Measurements from ENCODE around the gene CD46.

Gene CD46

DNA sequence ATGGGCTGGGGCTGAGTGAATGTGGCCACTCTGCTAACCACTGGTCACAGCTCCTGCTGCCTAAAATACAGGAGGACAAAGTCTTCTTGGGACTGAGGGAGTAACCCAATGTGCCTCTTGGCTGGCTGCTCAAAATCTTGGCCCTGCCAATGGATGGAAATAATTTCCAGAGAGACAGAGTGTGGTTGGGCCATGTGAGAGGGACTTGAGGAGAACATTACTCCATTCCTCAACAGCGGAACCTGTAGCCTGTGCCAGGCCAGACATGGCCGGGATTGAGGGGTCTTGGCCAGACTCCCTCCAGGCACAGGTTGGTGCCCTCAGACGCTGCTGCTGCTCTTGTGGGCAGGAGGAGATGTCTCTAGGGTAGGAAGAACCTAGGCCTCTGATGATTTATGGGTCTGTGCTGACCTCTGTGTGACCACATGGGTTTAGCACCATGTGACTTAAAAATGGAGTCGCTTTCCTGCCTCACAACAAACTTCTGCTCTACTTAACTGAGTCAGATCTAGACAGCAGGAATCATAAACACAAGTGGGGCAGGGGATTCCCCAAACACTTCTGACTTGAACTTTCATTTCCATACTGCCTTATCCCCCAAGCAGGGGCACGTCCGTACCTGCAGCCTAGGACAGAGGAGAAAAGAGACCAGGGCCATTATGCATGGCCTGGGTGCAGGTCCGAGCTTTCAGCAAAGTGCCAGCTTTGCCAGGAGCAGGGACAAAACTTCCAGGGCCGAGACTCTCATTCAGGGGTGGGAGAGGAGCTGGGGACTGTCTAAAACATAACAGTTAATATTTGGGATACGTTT is 79.9 kb downstream of the CD46 start:
- DNase-seq = peak in 1 of 2 donors; percentile 20

DNA sequence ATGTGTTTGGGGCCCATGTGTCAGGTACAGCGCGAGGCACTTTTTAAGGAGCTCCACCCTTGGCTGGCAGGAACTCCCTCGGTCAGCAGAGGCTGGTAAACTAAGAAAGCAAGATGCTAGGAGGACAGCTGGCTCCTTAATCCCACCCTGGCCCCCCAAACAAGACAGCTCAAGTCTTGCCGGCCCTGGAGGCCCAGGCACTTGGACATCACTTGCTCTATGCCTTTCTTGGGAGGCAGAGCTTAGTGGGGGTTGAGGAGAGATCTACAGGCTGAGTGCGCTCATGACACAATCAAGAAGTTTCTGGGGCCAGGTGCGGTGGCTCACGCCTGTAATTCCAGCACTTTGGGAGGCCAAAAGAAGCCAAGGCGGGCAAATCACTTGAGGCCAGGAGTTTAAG is 80.9 kb downstream of the CD46 start:
- no peak for DNase-seq

DNA sequence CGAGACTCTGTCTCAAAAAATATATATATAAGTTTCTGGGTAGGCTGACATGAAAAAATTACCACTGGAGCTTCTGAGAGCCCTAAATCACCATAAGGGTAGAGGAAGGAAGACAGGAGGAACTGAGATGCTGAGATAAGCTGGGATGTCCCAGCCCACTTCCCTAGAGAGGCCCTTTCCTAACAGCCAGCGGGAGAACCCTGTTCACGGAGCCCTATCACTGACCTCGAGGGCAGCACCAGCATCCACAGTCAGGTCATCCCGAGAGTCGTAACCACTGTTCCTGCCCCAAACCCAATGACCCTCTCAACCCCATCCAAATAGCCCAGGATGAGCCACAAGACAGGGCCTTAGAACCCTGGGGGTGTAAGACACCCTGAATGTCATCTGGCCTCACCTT is 81.5 kb downstream of the CD46 start:
- peak in 1 of 2 donors; percentile 61 for DNase-seq

DNA sequence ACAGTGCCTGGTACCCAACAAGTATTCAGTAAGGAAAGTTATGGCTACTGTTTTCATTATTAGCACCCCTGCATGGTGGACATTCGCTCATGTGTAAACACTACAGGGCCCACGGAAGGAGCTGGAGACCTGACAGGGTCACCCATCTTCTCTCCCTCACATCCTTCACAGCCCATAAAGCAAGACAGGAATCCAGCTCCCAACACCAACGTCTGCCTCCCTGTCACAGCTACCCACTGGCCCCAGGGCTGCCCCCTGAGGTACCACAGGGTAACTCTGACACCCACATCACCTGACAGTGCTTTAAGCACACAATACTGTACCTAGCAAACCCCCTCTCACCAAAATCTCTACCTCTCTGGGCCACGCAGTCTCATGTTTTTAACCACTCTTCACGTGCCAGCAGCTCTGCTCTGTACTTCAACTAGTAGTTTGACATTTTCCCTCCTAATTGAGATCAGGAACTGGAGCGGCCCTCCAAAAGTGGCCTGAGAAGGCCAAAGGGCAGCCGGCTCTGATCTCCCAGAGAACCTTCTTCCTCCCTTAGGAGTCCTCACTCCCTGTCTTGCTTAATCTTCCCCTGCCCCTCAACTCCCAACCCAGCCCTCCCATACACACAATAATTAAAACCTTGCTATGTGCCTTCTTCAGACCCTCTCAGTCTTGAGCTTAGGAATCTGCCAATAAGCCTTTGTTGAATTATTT is 82.3 kb downstream of the CD46 start:
- DNase-seq = no peak

DNA sequence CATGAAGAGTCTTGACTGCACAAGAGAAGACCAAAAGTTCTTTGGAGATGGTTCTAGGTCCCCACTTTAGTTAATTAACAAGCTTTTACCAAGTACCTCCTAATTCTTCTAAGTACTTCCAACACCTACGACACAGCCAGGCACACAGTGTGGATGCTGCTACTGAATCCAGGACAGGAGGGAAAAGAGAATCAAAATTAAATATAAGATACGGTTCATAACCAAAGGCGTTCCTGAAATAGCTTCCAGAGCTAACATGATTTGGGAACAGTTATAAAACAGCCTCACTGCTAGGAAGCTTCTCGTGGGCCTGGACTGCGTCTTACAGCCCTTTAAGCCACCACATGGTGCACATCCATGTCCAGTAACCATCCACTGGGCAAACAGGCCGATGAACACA is 84.1 kb downstream of the CD46 start:
- no peak for DNase-seq

DNA sequence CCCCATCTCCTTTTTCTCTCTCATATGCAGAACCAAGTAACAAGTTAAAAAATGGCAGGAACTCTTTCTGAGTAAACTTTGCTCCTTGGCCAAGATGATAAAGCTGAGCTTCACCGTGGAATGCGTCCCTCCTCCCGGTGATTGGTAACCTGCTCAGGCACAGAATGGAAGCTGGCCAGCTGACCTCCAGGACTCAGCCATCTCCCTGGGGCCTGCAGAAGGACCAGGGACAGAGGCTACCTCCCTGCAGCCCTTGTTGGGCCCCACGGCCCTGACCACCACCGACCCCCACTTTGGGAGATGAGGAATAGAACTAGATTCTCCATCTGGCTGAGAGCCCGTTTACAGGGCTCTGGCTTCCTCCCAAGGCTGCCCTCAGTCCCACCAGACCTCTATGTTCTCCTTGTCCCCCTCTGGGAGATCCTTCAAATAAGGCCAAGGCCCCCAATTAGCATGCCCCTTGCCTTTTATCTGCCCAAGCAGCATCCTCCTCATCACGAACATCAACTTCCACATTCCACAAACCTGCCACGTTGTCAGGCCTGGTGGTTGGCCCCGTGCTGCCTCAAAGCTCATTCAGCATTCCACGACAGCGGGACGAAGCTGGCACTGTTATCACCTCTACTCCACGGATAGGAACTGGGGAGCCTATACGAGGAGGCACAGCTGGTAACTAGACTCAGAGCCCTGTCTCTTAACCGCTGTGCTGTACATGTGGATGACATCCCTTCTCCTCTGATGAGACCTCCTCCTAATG is 84.9 kb downstream of the CD46 start:
- no peak for DNase-seq

DNA sequence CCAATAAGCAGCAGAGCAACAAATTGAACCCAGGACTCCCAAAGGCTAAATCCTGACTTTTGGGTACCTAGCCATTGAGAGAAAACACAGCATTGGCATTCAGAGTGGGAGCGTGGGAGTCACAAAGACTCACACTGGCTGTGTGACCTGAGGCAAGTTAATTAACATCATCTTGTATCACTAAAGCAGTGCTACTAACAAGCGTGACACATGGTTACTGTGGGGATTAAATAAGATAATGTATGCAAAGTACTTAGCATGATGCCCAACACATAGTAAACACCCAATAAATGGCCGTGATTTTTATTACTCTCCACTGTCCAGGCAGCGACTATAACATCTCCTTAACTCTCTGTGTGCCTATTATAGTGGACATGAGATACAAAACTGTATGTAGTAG is 85.8 kb downstream of the CD46 start:
- DNase-seq = no peak

DNA sequence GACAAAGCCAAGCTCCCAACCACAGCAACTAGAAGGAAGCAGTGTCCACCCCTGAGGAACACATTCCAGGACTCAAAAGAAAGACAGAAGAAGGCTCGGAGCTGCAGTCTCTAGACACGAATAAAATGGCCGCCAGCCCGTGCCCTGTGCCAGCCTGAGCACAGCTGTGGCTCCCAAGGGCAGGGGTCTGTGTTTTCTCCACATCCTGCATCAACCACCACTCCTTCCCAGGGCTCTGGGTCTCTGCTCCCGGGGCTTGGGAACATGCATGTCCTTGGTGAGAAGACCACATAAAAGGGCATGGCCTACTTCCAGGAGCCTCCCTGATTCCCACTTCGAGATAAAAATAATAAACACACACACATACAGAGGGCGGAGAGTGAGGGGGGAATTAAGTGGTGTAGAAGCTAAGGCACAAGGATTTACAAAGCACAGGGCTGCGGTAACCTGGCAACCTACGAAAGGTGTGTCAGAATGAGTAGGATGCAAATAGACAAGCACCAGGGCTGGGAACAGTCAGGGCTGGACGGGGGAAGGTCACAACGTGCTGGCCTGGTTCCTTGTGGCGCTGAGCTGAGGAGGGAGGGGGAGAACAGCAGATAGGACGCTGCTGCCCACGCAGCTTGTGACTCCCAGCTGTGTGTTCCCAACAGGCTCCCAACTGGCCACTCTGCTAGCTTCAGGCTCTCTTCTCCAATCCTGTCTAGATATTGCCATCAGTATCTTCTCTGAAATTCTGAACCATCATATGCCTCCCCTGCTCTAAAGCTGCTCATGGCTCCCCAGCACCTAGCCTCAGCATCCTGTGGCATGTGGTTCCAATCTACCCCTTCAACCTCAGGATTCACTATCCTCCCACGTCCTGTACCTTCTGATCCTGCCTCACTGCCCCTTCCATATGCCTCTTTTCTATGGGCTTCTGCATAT is 86.6 kb downstream of the CD46 start:
- DNase-seq = no peak

DNA sequence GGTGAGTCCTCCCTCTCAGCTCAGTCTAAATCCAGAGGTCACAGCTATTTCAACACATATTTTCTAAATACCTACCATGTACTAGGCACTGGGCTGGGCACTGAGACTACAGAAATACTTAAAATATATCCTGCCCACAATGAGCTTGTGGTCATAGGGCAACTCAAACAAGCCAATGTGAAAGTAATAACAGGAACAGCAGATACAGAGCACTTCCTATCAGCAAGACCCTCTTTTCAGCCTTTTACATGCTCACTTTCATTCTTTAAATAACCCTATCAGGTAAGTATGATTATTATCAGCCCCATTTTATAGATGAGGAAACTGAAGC is 87.2 kb downstream of the CD46 start:
- DNase-seq = no peak

DNA sequence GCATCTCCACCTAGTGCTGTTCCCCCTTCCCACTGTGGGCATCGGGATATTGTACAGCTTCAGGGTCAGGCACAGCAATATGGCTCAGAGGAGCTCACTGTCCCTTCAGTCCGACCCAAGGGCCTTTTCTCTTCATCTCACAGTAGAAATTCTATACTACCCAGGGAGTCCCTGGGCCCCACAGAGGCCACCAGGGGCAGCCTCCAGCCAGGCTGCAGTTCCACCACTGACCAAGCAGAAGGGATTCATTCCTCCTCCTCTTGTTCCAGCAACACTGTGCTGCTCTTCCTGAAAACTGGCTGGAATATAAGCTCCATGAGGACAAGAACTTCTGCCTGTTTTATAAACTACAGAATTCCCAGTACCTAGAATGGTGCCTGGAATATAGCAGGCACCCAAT is 88.5 kb downstream of the CD46 start:
- no peak for DNase-seq

DNA sequence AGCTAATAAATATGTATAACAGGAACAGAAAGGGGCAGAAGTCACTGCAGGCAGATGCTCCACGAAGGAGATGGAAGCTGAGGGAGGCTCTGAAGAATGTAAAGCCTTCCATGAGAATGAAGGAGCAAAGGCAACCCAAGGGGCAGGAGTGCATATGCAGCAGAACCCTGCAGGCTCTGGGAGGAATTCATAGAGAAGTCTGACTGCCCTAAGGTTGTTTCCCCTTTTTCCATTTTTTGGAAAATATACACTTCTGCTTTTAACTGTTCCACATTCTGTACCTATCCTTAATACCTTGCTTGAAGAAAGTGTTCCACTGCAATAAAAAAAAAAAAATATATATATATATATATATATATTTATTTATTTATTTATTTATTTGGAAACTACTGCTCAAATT is 89.4 kb downstream of the CD46 start:
- DNase-seq = peak in 1 of 2 donors; percentile 5

DNA sequence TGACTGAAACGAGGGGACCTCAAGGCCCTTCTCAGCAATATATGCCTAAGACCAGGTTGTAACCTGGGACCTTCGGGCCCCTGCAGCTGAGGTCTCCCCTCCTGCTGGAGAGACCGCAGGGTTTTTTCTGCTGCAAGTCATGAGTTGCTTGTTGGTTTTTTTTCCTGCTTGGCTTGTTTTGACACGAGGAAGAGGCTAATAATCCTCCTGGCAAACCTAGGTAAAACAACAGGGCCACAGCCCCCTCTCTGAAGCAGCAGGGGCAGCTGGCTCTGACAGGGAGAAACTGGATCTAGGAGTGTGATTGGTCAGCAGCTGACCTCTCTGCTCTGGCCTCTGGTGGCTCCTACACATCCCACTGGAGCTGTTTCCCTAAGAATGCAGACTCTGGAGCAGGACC is 90.0 kb downstream of the CD46 start:
- no peak for DNase-seq

DNA sequence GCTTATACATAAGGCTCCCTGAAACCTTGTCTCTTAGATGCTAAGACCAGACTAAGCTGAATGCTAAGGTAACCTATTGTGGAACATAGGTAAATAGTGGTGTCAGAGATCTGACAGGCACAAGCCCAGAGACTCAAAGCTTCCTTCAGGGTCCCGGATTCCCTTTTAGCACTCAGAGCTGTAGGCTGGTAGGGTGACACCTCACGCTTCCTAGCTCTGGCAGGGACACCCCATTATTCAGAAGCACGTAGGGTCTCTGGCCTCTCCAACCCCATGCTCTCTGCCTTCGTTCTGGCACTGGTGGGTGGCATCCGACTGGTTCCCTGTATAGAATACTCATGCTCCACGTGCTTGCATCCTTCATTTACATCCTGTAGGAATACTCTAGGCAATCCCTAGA is 90.7 kb downstream of the CD46 start:
- no peak for DNase-seq

DNA sequence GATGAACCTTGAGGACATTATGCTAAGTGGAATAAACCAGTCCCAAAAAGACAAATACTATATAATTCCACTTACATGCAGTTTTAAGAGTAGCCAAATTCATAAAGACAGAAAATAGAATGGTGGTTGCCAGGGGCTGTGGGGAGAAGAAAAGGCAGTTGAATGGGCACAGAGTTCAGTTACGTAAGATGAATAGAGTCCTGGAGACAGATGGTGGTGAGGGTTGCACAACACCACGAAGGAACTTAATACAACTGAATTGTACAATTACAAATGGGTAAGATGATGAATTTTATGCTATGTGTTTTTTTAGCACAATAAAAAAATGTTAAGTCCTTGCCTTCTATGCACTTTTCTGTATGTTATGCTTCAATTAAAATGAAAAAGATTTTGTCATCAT is 92.5 kb downstream of the CD46 start:
- DNase-seq = peak in 1 of 2 donors; percentile 37

All from bone marrow (tissue), 2 donors.